Memory B cell (primary cell): ENCODE results near the gene UBE2E2.

Source experiments
- ATAC-seq: fragments of 150-1000 bp; cut with Tn5 transposase; 2 replicates; pipeline ENCODE4 v1.10.0; 2021; ENCODE audit warnings: low read depth, mild to moderate bottlenecking, moderate library complexity
- DNase-seq, 2 donors: peaks; one replicate each; pipeline ENCODE4 v3.0.0; 2022; ENCODE audit warnings: low spot score in 2 of 2
- H3K27ac Mint-ChIP-seq: one replicate; pipeline ENCODE4 v1.8.0; 2022; ENCODE audit warnings: mild to moderate bottlenecking, moderate library complexity, mixed read lengths
- H3K27me3 Mint-ChIP-seq: one replicate; pipeline ENCODE4 v1.8.0; 2022; ENCODE audit warnings: mixed read lengths
- H3K36me3 Mint-ChIP-seq: one replicate; pipeline ENCODE4 v1.8.0; 2022; ENCODE audit warnings: mild to moderate bottlenecking, mixed read lengths
- H3K4me1 Mint-ChIP-seq: one replicate; pipeline ENCODE4 v1.8.0; 2022; ENCODE audit warnings: mixed read lengths
- H3K4me3 Mint-ChIP-seq: one replicate; pipeline ENCODE4 v1.8.0; 2022; ENCODE audit warnings: mild to moderate bottlenecking, moderate library complexity, mixed read lengths
- H3K9me3 Mint-ChIP-seq: one replicate; pipeline ENCODE4 v1.8.0; 2022; ENCODE audit warnings: mixed read lengths

The UBE2E2 gene

GRCh38 chr3:23508464-23508863 is 305.3 kb downstream of the UBE2E2 start:
- no peaks in the 10 kb centered on the region for H3K9me3 Mint-ChIP-seq
- no peak for ATAC-seq
- H3K4me1 Mint-ChIP-seq = no peaks in the 10 kb centered on the region
- no peak for DNase-seq
- H3K27ac Mint-ChIP-seq = no peak overlapping the region
- no peak overlapping the region for H3K4me3 Mint-ChIP-seq
- no peaks in the 10 kb centered on the region for H3K27me3 Mint-ChIP-seq
- H3K36me3 Mint-ChIP-seq = peaks cover 17% of the 10 kb centered on the region

DNA sequence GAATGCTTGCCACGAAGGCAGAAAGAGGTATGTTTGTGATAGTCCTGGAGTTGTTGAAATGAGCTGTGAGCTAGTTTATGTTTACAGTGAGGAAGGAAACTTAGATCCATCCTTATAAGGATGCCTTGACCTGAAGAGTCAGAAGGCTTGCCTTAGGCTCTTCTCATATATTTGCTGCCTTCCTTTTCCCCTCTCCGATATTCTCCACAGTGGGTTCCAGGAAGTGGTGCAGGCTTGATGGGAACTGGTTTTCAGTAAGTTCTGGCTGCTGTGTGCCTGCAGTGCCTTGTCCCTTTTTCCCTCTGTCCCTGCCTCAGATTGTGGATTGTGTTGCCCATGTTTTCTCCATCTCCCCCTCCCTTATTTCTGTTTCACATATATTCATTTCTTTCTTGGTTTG is 315.3 kb downstream of the UBE2E2 start:
- H3K4me3 Mint-ChIP-seq = no peak overlapping the region
- no peaks in the 10 kb centered on the region for H3K27me3 Mint-ChIP-seq
- peaks cover 21% of the 10 kb centered on the region for H3K4me1 Mint-ChIP-seq
- peak overlapping the region; percentile 3 for H3K27ac Mint-ChIP-seq
- ATAC-seq (no peak), DNase-seq (no peak)
- peaks cover 6% of the 10 kb centered on the region for H3K36me3 Mint-ChIP-seq
- H3K9me3 Mint-ChIP-seq = no peaks in the 10 kb centered on the region

DNA sequence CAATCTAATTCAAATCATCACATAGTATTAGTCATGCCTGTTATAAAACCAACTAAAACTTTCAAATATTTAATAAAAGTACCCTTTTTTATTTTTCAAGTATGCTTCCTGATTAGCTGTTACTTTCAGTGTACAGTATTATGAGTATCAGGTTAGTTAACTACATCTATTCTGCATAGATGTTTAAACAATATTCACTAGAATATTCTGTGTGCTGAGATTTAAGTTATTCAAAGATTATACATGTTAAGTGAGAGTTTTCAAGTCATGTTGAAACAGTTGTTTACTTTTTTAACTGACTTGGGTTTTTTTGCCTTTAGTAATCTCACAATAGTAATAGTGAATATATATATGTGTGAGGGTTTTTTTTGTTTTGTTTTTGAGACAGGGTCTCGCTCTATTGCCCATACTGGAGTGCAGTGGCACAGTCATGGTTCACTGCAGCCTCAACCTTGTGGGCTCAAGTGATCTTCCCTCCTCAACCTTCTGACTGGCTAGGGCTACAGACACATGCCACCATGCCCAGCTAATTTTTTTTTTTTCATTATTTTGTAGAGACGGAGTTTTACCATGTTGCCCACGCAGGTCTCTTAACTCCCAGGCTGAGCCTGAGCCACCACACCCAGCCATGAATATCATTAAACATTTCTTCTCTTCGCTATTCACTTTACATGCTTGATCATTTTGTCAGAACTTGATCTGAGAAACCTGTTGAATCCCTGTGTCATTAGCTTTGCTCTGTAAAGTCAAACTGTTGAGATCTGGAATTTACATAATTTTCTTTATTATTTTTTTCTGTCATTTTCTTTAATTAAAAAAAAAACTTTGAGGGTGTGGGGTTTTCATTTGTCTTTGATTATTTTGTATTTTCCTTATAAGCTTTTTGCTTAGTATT is 316.4 kb downstream of the UBE2E2 start:
- no peaks in the 10 kb centered on the region for H3K27me3 Mint-ChIP-seq
- peak overlapping the region; percentile 33 for H3K4me3 Mint-ChIP-seq
- ATAC-seq = peak; percentile 91
- H3K4me1 Mint-ChIP-seq = peaks cover 16% of the 10 kb centered on the region
- DNase-seq = no peak
- no peaks in the 10 kb centered on the region for H3K9me3 Mint-ChIP-seq
- no peak overlapping the region for H3K27ac Mint-ChIP-seq
- H3K36me3 Mint-ChIP-seq = peaks cover 2% of the 10 kb centered on the region

DNA sequence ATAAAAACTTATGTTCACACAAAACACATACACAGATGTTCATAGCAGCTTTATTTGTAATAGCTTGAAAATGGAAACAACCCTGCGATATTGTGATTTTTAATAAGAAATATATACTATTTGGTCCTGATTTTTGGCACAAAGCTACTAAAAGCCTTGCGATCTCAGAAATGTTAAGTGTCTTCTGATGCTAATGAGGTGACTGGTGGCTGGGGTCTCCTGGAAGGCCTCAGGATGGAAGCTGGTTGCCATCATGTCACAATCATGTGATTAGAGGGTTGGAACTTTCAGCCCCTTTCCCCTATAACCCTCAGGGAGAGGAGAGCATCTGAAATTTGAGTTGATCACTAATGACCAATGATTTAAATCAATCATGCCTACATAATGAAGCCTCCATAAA is 324.2 kb downstream of the UBE2E2 start:
- Mint-ChIP-seq H3K4me3 (no peak overlapping the region), H3K9me3 (no peaks in the 10 kb centered on the region), H3K27me3 (no peaks in the 10 kb centered on the region), H3K4me1 (peaks cover 7% of the 10 kb centered on the region), H3K36me3 (peaks cover 6% of the 10 kb centered on the region), H3K27ac (no peak overlapping the region)
- ATAC-seq (no peak), DNase-seq (no peak)

DNA sequence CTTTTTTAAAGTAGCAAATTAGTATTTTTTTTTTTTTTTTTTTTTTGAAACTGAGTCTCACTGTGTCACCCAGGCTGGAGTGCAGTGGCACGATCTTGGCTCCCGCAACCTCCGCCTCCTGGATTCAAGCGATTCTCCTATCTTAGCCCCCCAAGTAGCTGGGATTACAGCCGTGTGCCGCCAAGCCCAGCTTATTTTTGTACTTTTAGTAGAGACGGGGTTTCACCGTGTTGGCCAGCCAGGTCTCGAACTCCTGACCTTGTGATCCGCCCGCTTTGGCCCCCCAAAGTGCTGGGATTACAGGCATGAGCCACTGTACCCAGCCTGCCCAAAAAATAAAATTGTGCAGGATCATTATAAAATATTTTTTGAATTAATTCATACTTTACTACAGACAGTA is 330.5 kb downstream of the UBE2E2 start:
- Mint-ChIP-seq H3K27me3 (no peaks in the 10 kb centered on the region), H3K36me3 (peaks cover 10% of the 10 kb centered on the region), H3K27ac (no peak overlapping the region), H3K4me3 (no peak overlapping the region), H3K9me3 (no peaks in the 10 kb centered on the region), H3K4me1 (peaks cover 5% of the 10 kb centered on the region)
- DNase-seq (no peak), ATAC-seq (no peak)

DNA sequence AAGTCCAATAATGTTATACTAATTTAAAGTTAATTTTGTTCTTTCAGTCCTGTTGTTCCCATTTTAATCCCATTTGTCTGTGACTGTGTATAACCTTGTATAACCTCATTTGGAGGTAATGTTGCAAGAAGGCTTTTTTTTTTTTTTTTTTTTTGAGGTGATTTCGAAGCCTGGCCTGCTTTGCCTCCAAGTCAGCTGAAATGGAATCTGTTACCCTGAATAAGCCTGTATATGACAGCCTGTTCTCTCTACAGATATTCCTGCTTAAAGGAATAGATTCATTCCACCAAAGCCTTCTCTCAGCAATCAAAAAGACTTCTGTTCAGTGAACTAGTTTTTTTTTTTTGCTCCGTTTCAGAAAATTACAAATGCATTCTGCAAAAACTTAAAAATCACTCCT is 330.9 kb downstream of the UBE2E2 start:
- DNase-seq (no peak), ATAC-seq (no peak)
- peaks cover under 1% of the 10 kb centered on the region for H3K4me1 Mint-ChIP-seq
- no peak overlapping the region for H3K4me3 Mint-ChIP-seq
- H3K27me3 Mint-ChIP-seq = no peaks in the 10 kb centered on the region
- no peak overlapping the region for H3K27ac Mint-ChIP-seq
- H3K9me3 Mint-ChIP-seq = no peaks in the 10 kb centered on the region
- peaks cover 10% of the 10 kb centered on the region for H3K36me3 Mint-ChIP-seq

- ATAC-seq (no peak), DNase-seq (no peak)
- Mint-ChIP-seq H3K4me1 (no peaks in the 10 kb centered on the region), H3K4me3 (no peak overlapping the region), H3K9me3 (no peaks in the 10 kb centered on the region), H3K27me3 (no peaks in the 10 kb centered on the region), H3K36me3 (peaks cover 10% of the 10 kb centered on the region), H3K27ac (no peak overlapping the region)
Measured at GRCh38 chr3:23537101-23537551, 334.0 kb downstream of the UBE2E2 start.

GRCh38 chr3:23539185-23539584 is 336.1 kb downstream of the UBE2E2 start:
- ATAC-seq (no peak), DNase-seq (no peak)
- H3K27ac Mint-ChIP-seq = no peak overlapping the region
- no peaks in the 10 kb centered on the region for H3K4me1 Mint-ChIP-seq
- H3K36me3 Mint-ChIP-seq = peaks cover 12% of the 10 kb centered on the region
- no peaks in the 10 kb centered on the region for H3K27me3 Mint-ChIP-seq
- H3K4me3 Mint-ChIP-seq = no peak overlapping the region
- H3K9me3 Mint-ChIP-seq = no peaks in the 10 kb centered on the region

GRCh38 chr3:23540600-23540999 is 337.5 kb downstream of the UBE2E2 start:
- Mint-ChIP-seq H3K27ac (no peak overlapping the region), H3K4me3 (no peak overlapping the region), H3K27me3 (no peaks in the 10 kb centered on the region), H3K9me3 (no peaks in the 10 kb centered on the region), H3K36me3 (peaks cover 12% of the 10 kb centered on the region), H3K4me1 (peaks cover 4% of the 10 kb centered on the region)
- ATAC-seq (no peak), DNase-seq (no peak)

- Mint-ChIP-seq H3K36me3 (peaks cover 12% of the 10 kb centered on the region), H3K9me3 (no peaks in the 10 kb centered on the region), H3K27ac (no peak overlapping the region), H3K4me3 (no peak overlapping the region), H3K27me3 (no peaks in the 10 kb centered on the region), H3K4me1 (peaks cover 5% of the 10 kb centered on the region)
- ATAC-seq (no peak), DNase-seq (no peak)
Measured at GRCh38 chr3:23542079-23542478, 339.0 kb downstream of the UBE2E2 start.

- Mint-ChIP-seq H3K9me3 (no peaks in the 10 kb centered on the region), H3K4me3 (no peak overlapping the region), H3K36me3 (peaks cover 14% of the 10 kb centered on the region), H3K4me1 (peaks cover 8% of the 10 kb centered on the region), H3K27ac (no peak overlapping the region), H3K27me3 (no peaks in the 10 kb centered on the region)
- DNase-seq (no peak), ATAC-seq (no peak)
Measured at GRCh38 chr3:23546181-23546580, 343.1 kb downstream of the UBE2E2 start.

DNA sequence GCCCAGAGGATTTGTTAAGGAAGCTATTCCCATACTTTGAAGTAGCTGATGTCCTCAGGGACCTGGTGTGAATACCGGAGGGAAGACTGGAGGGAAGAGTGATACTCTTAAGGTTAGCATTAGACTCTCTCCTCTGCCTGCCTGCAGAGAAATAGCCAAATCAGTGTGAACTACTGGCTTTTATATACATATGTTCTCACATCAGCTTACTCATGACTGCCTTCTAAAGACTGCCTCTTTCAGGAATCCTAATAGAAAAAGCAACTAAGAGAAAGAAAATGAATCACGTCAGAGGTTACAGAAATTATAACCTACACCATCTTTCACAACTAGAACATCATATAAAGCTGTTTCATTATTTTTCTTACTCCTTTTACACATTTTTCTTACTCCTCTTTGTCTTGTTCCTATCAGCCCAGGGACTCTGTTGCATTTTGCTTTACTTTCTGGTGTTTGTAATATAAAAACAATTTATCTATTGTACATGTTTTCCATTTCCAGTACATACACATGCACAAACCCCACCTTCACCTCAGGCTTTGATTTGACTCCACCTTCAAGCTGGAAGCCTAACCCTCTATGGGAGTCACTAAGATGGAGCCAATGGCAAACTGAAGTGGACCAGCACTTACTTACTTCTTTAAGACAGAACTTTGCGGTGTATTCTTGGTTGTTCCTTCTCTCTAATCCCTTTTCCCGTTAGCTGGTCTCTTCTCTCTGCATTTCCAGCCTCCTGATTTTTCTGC is 345.0 kb downstream of the UBE2E2 start:
- DNase-seq (no peak), ATAC-seq (no peak)
- Mint-ChIP-seq H3K27me3 (no peaks in the 10 kb centered on the region), H3K27ac (no peak overlapping the region), H3K4me3 (no peak overlapping the region), H3K36me3 (peaks cover 14% of the 10 kb centered on the region), H3K9me3 (no peaks in the 10 kb centered on the region), H3K4me1 (peaks cover 14% of the 10 kb centered on the region)

DNA sequence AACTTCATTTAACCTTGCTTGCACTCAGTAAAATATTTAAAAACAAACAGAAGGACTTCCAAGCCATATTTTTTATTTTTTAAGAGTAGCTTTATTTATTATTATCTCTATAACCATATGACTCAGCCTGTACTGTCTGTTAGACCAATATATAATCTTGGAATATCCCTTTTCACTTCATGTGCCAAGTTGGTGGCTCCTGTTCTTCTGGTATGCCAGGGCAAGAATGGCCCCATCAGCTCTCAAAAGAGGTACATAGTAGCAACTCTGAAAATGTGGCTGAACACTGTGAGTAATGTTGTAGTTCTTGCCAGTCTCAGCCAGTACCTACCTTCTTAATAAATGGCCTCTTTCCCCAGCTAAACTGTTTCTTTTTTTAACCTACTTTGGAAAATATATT is 345.6 kb downstream of the UBE2E2 start:
- Mint-ChIP-seq H3K27me3 (no peaks in the 10 kb centered on the region), H3K9me3 (no peaks in the 10 kb centered on the region), H3K36me3 (peaks cover 14% of the 10 kb centered on the region), H3K27ac (no peak overlapping the region), H3K4me3 (no peak overlapping the region), H3K4me1 (peaks cover 14% of the 10 kb centered on the region)
- DNase-seq = no peak
- ATAC-seq = no peak

- ATAC-seq = no peak
- no peak overlapping the region for H3K27ac Mint-ChIP-seq
- DNase-seq = no peak
- no peaks in the 10 kb centered on the region for H3K27me3 Mint-ChIP-seq
- H3K36me3 Mint-ChIP-seq = peaks cover 11% of the 10 kb centered on the region
- no peak overlapping the region for H3K4me3 Mint-ChIP-seq
- H3K9me3 Mint-ChIP-seq = no peaks in the 10 kb centered on the region
- peaks cover 13% of the 10 kb centered on the region for H3K4me1 Mint-ChIP-seq
Measured at GRCh38 chr3:23549148-23549910, 346.2 kb downstream of the UBE2E2 start.
